Naive B cell (primary cell): Measurements from ENCODE around the gene ATP6V1G2. TPM values are rescaled to one million over a fixed set of nuclear protein-coding genes. Genes with fewer than 3 reads are reported as not detected.

Source experiments
- ATAC-seq, 2 donors: fragments of 150-1000 bp; cut with Tn5 transposase; 2 replicates each; pipeline ENCODE4 v1.10.0; 2021; ENCODE audit warnings: low read depth in 2 of 2, mild to moderate bottlenecking in 2 of 2, moderate library complexity in 2 of 2
- DNase-seq: peaks from one replicate; pipeline ENCODE4 v3.0.0; 2022
- H3K27ac Mint-ChIP-seq, 6 donors: one replicate each; pipeline ENCODE4 v1.8.0; 2020 to 2022; ENCODE audit warnings: mild to moderate bottlenecking in 6 of 6, mixed read lengths in 6 of 6, moderate library complexity in 5 of 6, inconsistent platforms in 2 of 6
- H3K27me3 Mint-ChIP-seq, 3 donors: one replicate each; pipeline ENCODE4 v1.8.0; 2021 to 2022; ENCODE audit warnings: mixed read lengths in 3 of 3, mild to moderate bottlenecking in 1 of 3
- H3K36me3 Mint-ChIP-seq, 2 donors: one replicate each; pipeline ENCODE4 v1.8.0; 2020 to 2022; ENCODE audit warnings: mixed read lengths in 2 of 2, inconsistent platforms in 1 of 2, mild to moderate bottlenecking in 1 of 2
- H3K4me1 Mint-ChIP-seq, 3 donors: one replicate each; pipeline ENCODE4 v1.8.0; 2020 to 2022; ENCODE audit warnings: mixed read lengths in 3 of 3, inconsistent platforms in 1 of 3, mild to moderate bottlenecking in 1 of 3, moderate library complexity in 1 of 3
- H3K4me3 Mint-ChIP-seq, 8 donors: one replicate each; pipeline ENCODE4 v1.8.0; 2020 to 2022; ENCODE audit warnings: mild to moderate bottlenecking in 8 of 8, mixed read lengths in 8 of 8, moderate library complexity in 8 of 8, inconsistent platforms in 2 of 8
- H3K9me3 Mint-ChIP-seq, 7 donors: one replicate each; pipeline ENCODE4 v1.8.0; 2020 to 2022; ENCODE audit warnings: mixed read lengths in 7 of 7, mild to moderate bottlenecking in 5 of 7, inconsistent platforms in 2 of 7, moderate library complexity in 1 of 7
- polyA plus RNA-seq, 6 donors: library from polyadenylated mRNA; unstranded; fragments of 300-500 nt; fragmentation: Illumina TruSeq; gene quantifications; one replicate each; pipeline ENCODE4 v1.2.3, GENCODE V29; 2021; ENCODE audit warnings: low read depth in 6 of 6

Gene ATP6V1G2
- polyA plus RNA-seq, 6 donors from 2014 or later, result 0.67 to 0.69 TPM; not detected in 4

DNA sequence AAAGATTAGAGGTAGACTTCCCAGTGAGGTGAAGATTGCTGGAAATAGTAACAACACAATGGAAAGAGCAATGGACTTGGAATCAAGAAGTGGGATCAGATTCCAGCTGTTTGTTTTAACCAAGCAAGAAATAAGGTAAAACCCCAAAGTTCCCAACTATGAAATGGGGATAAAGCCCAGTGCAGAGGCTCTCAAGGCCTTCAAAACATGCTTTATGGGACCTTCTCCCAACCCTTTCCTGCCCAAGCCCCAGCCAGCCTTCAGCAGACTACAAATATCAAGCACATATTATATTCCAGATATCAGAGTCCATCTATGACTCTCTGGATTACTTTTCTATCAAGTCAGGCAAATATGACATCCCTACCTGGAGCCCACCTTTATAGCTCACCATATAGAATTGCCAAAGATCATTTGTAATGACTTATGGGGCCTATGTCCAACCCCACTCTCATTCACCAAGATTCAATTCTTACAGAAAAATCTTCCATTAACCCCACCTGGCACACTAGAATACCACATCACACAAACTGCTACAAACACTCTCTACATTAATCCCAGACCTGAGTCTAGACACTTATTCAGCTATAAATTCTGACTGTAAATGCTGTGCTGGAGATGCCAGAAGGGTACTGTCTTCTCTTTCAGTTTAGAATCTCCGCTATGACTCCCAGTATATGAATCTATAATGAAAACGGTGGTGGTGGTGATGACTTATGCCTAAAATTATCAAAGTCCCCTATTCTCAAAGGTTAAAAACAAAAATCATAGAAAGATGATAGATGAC is 10.7 kb downstream of the ATP6V1G2 start:
- ATAC-seq (no peak), DNase-seq (no peak)
- Mint-ChIP-seq H3K27me3 (no peaks in the 10 kb centered on the region), H3K4me3 (peak overlapping the region in 1 of 8 donors; percentile 37), H3K27ac (peak overlapping the region in 3 of 6 donors; percentile 36 to 72 (median 38)), H3K9me3 (no peaks in the 10 kb centered on the region), H3K36me3 (peaks cover 25 to 27% of the 10 kb centered on the region in 2 donors), H3K4me1 (peaks cover 35 to 42% (median 42%) of the 10 kb centered on the region in 3 donors)

DNA sequence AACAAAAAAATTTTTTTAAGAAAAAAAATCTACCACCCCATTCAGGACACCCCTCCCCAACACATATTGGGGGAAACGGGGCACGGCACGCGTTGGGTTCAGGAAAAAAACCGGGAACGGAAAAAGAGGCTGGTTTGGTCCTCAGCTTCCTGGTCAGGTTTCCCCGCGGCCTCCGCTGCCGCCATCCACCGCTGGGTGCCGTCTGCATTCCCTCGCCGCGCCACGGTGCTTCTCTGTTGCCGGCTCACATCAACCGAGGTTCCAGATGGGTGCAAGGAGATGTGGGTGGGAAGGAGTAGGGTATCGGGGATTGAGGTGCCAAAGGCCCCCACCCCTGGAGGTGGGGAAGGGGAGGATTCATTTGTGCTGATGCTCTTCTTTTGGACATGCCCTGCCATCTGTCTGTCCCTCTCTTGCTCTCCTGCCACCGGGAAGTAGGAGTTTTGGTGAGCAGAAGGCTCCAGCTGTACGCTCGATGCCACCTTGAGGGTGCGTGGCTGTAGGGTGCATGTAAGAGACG is 11.8 kb downstream of the ATP6V1G2 start:
- H3K27me3 Mint-ChIP-seq, result no peaks in the 10 kb centered on the region
- peaks cover 30 to 34% (median 33%) of the 10 kb centered on the region in 3 donors for H3K4me1 Mint-ChIP-seq
- ATAC-seq (no peak), DNase-seq (no peak)
- H3K4me3 Mint-ChIP-seq, result no peak overlapping the region
- no peaks in the 10 kb centered on the region for H3K9me3 Mint-ChIP-seq
- H3K27ac Mint-ChIP-seq, result peak overlapping the region in 1 of 6 donors; percentile 28
- peaks cover 26 to 27% of the 10 kb centered on the region in 2 donors for H3K36me3 Mint-ChIP-seq

DNA sequence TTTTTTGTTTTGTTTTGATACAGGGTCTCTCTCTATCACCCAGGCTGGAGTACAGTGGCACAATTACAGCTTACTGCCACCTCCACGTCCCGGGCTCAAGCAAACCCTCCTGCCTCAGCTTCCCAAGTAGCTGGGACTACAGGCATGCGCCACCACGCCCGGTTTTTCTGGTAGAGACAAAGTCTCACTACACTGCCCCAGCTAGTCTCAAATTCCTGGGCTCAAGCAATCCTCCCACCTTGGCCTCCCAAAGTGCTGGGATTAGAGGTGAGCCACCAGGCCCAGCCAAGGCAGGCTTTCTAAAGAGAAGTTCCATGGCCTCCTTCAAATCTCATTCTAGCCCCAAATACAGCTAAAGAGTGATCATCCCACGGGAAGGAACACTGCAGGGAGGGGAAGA is 12.4 kb downstream of the ATP6V1G2 start:
- Mint-ChIP-seq H3K36me3 (peaks cover 21% of the 10 kb centered on the region in 2 donors), H3K27ac (peak overlapping the region in 3 of 6 donors; percentile 28 to 84 (median 54)), H3K4me3 (no peak overlapping the region)

DNA sequence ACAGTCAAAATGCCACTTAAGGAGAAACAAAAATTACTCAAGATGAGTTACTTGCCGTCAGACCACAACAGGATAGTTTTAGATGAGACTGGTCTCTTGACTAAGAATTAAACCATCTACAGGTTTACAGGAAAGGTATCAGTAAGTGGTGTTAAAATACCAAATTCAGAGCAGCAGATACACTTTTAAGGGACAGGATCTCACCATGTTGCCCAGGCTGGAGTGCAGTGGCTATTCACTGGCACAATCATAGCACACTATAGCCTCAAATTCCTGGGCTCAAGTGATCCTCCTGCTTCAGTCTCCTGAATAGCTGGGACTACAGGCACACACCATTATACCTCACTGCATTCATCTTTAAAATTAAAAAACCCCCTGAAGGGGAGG is 13.0 kb downstream of the ATP6V1G2 start:
- Mint-ChIP-seq H3K36me3 (peaks cover 16 to 21% of the 10 kb centered on the region in 2 donors), H3K4me3 (peak overlapping the region in 1 of 8 donors; percentile 64), H3K9me3 (no peaks in the 10 kb centered on the region), H3K27ac (no peak overlapping the region), H3K27me3 (no peaks in the 10 kb centered on the region), H3K4me1 (peaks cover 19 to 23% (median 21%) of the 10 kb centered on the region in 3 donors)
- ATAC-seq (no peak), DNase-seq (no peak)

More for the DNA sequence above, 12.4 kb downstream of the ATP6V1G2 start:
- peaks cover 24 to 28% (median 27%) of the 10 kb centered on the region in 3 donors for H3K4me1 Mint-ChIP-seq
- no peak for DNase-seq
- H3K27me3 Mint-ChIP-seq, result no peaks in the 10 kb centered on the region
- no peaks in the 10 kb centered on the region for H3K9me3 Mint-ChIP-seq
- no peak for ATAC-seq

DNA sequence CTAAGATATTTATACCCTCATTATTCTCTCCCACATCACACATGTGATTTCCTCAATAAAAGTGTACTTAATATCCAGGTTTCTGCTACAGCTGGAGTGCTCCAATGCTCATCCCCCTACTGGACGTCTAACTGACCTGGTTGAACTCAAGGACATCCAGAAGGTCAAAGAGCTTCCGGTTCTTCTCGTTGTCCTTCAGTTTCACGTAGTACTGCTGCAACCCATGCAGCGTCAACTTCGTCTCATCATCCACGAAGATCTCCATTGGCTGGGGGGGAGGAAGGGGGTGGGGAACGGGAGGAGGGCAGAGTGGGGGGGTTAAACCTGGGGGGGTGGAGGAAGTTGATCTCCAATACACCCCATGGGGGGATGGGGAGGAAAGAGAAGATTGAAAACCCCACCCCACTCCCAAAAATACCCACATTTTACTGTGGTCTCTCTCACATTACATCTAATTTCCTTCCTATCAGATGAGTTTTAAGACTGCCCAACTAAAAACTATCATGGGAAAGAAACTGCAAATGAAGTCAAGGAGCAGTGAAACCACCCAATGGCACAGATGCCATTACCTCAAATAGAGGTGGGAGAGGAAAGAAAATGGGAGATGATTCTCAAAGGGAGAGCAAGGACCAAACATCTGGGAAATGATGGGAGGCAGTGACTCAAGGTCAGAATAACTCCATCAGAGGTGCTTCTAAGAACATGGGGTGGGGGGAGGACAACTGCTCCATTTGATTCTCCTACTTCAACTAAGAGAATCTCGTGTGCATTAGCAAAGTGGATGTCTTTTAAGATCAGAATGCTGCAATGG is 13.6 kb downstream of the ATP6V1G2 start:
- H3K4me1 Mint-ChIP-seq, result peaks cover 17 to 19% (median 18%) of the 10 kb centered on the region in 3 donors
- no peaks in the 10 kb centered on the region for H3K9me3 Mint-ChIP-seq
- ATAC-seq (no peak), DNase-seq (no peak)
- peak overlapping the region in 1 of 6 donors; percentile 36 for H3K27ac Mint-ChIP-seq
- peaks cover 13 to 21% of the 10 kb centered on the region in 2 donors for H3K36me3 Mint-ChIP-seq
- H3K27me3 Mint-ChIP-seq, result no peaks in the 10 kb centered on the region
- peak overlapping the region in 1 of 8 donors; percentile 64 for H3K4me3 Mint-ChIP-seq

DNA sequence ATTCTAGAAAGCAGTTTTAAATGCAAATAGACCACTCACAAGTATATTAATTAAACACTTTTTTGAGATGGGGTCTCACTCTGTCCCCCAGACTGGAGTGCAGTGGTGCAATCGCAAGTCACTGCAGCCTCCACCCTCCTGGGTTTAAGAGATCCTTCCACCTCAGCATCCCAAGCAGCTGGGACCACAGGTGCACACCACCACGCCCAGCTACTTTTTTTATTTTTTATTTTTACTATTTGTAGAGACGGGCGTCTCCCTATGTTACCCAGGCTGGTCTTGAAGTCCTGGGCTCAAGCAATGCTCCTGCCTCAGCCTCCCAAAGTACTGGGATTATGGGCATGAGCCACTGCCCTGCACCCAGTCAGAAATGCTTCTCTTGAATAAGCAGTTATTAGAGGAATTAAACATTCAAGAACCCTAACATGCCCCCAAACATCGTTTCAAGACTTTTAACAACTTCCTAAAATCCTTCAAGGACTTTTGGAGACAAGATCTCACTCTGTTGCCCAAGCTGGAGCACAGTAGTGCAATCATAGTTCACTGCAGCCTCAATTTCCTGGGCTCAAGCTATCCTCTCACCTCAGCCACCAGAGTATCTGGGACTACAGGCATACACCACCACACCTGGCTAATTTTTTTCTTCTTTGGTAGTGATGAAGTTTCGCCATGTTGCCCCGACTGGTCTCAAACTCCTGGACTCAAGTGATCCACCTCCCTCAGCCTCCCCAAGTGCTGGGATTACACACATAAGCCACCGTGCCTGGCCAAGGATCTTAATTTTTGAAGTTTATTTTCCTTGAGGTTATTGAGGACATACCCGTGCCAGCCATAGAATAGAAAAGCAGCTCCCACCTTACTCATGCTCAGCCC is 14.4 kb downstream of the ATP6V1G2 start:
- Mint-ChIP-seq H3K27ac (peak overlapping the region in 3 of 6 donors; percentile 7 to 36 (median 22)), H3K9me3 (no peaks in the 10 kb centered on the region), H3K4me3 (no peak overlapping the region)

DNA sequence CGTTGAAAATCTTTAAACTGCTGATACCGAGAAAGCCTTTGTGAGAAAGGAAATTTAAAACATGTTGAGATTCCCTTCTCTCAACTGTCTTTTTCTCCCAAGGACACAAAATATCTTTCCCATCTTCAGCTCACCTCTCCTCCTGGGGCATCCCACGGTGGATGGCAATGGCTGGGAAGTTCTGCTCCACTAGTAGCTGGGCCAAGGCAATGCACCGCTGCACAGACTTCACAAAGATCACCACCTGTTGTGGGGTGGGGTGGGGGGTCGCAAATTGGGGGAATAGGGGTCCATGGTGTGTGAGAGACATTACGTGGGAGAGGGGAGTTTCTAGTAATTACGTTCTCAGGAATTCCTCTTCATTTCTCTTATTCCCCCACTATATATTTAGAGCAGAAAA is 15.2 kb downstream of the ATP6V1G2 start:
- Mint-ChIP-seq H3K4me3 (no peak overlapping the region), H3K9me3 (no peaks in the 10 kb centered on the region), H3K27me3 (no peaks in the 10 kb centered on the region), H3K36me3 (peaks cover 13 to 16% of the 10 kb centered on the region in 2 donors), H3K27ac (peak overlapping the region in 1 of 6 donors; percentile 67), H3K4me1 (peaks cover 15 to 18% (median 16%) of the 10 kb centered on the region in 3 donors)
- DNase-seq (no peak), ATAC-seq (no peak)

More for the DNA sequence above, 14.4 kb downstream of the ATP6V1G2 start:
- no peak for DNase-seq
- Mint-ChIP-seq H3K27me3 (no peaks in the 10 kb centered on the region), H3K4me1 (peaks cover 17 to 19% (median 18%) of the 10 kb centered on the region in 3 donors), H3K36me3 (peaks cover 13 to 21% of the 10 kb centered on the region in 2 donors)
- no peak for ATAC-seq

DNA sequence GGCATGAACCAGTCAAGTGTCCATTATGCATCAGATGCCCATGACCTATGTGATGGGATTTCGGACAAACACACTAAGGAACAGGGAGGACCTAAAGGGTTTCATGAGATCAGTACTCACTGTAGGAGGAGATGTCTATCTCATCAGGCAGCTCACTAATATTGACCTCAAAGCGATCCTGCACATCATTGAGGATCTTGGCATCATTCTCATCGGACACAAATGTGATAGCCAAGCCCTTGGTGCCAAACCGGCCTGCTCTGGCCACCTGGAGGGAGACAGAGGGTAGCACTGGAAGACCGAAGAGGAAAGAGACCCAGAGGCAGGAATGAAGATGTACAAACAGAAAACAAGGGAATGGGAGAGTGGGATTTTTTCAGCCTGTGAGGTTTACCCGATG is 15.7 kb downstream of the ATP6V1G2 start:
- peaks cover 10 to 14% (median 11%) of the 10 kb centered on the region in 3 donors for H3K4me1 Mint-ChIP-seq
- no peaks in the 10 kb centered on the region for H3K27me3 Mint-ChIP-seq
- H3K9me3 Mint-ChIP-seq, result no peaks in the 10 kb centered on the region
- H3K27ac Mint-ChIP-seq, result peak overlapping the region in 2 of 6 donors; percentile 4 to 67
- no peak overlapping the region for H3K4me3 Mint-ChIP-seq
- ATAC-seq, result no peak
- no peak for DNase-seq
- H3K36me3 Mint-ChIP-seq, result peaks cover 11 to 13% of the 10 kb centered on the region in 2 donors

DNA sequence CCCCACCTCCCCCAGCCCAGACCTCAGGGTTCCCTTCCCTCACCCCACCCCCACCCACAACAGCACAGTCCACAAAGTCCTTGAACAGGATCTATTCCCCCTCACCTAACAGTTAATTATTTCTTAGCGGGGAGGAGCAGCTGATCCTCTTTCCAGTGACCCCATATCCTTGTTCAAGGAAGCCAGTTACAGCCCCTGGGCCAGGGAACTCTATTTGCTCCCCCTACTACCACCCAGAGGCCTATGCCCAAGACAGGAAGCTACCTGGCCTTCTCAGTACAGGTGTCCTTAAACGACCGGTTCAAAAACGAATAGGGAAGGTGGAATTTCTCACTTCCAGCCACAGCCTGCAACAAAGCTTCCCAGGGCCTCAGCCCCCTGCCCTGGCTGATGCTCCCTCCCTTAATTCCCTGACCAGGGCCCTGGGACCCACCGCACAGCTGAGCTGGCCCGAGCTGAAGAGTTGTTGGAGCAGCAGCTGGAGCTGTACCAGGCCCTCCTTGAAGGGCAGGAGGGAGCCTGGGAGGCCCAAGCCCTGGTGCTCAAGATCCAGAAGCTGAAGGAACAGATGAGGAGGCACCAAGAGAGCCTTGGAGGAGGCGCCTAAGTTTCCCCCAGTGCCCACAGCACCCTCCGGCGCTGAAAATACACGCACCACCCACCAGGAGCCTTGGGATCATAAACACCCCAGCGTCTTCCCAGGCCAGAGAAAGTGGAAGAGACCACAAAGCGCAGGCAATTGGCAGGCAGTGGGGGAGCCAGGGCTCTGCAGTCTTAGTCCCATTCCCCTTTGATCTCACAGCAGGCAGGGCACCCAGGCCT is 16.9 kb downstream of the ATP6V1G2 start:
- H3K9me3 Mint-ChIP-seq, result no peaks in the 10 kb centered on the region
- no peak for ATAC-seq
- H3K36me3 Mint-ChIP-seq, result peaks cover 6 to 13% of the 10 kb centered on the region in 2 donors
- H3K4me1 Mint-ChIP-seq, result peaks cover 8 to 14% (median 9%) of the 10 kb centered on the region in 3 donors
- DNase-seq, result no peak
- H3K4me3 Mint-ChIP-seq, result no peak overlapping the region
- H3K27me3 Mint-ChIP-seq, result no peaks in the 10 kb centered on the region
- H3K27ac Mint-ChIP-seq, result peak overlapping the region in 3 of 6 donors; percentile 12 to 53 (median 22)

DNA sequence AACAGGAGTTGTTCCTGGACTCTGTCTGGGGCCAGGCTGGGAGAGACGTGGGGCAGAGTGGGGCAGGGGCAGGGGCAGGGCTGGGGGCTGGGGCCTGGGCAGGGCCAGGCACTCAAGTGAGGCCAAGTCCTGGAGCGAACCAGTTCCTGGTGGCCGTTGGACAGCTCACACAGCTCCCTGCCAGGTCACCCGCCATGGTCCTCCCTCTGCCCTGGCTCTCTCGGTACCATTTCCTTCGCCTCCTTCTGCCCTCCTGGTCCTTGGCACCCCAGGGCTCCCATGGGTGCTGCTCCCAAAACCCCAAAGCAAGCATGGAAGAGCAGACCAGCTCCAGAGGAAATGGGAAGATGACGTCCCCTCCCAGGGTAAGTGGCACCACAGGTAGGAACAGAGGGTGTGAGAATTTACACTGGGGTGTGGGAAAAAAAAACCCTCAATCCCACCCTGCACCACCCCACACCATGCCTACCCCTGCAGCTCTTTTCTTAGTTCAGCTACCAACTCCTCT is 17.5 kb downstream of the ATP6V1G2 start, which contains the start of gene MCCD1:
Gene MCCD1, plus strand, starts transcription at position 142 of the 508 bp plus-strand sequence. Its CDS starts 53 bp downstream, at position 195.
- Mint-ChIP-seq H3K36me3 (peaks cover 6 to 13% of the 10 kb centered on the region in 2 donors), H3K4me3 (no peak within 1 kb of the TSS), H3K4me1 (peaks cover 4 to 14% (median 9%) of the 10 kb centered on the region in 3 donors), H3K9me3 (no peaks in the 10 kb centered on the region), H3K27ac (peak within 1 kb of the TSS in 4 of 6 donors; percentile 22 to 78 (median 42)), H3K27me3 (no peaks in the 10 kb centered on the region)
- no peak for ATAC-seq
- no peak for DNase-seq

DNA sequence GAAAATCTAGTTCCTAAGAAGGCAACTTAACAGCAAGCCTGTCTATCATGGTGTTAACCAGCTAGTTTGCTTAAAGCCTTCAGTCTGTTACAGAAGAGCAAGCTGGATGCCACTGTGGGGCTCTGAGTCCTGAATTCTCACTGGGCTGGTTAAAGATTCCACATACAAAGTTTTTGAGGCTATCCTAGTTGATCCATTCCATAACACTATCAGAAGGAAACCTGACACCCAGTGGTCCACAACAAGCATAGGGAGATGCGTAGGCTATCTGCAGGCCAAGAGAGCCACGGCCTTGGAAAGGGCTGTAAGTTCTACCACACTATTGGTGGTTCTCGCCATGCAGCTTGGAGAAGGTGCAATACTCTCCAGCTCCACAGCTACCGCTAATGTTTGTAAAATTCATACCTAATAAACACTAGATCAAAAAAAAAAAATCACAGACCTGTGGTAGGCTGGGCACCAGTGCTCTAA is 18.1 kb downstream of the ATP6V1G2 start:
- ATAC-seq, result no peak
- Mint-ChIP-seq H3K4me3 (no peak overlapping the region), H3K27ac (peak overlapping the region in 3 of 6 donors; percentile 32 to 78 (median 53))

More for the DNA sequence above, 18.1 kb downstream of the ATP6V1G2 start:
- H3K36me3 Mint-ChIP-seq, result peaks cover 6 to 13% of the 10 kb centered on the region in 2 donors
- no peaks in the 10 kb centered on the region for H3K27me3 Mint-ChIP-seq
- no peaks in the 10 kb centered on the region for H3K9me3 Mint-ChIP-seq
- DNase-seq, result no peak
- peaks cover 2 to 12% (median 9%) of the 10 kb centered on the region in 3 donors for H3K4me1 Mint-ChIP-seq
